GM19043 (cell line): ENCODE data around the gene TIPARP.
"Not testable (repeated sequence)": the region's sequence is repeated elsewhere in the genome, so short reads cannot be mapped to it uniquely, and the experiment has no call there.

Experiments used
- ATAC-seq: cut with Tn5 transposase; IDR thresholded peaks from one replicate; pipeline ENCODE4 v1.9.1; 2021; ENCODE audit warnings: low read depth; ENCODE audit not compliant: unreplicated experiment

Gene TIPARP

DNA sequence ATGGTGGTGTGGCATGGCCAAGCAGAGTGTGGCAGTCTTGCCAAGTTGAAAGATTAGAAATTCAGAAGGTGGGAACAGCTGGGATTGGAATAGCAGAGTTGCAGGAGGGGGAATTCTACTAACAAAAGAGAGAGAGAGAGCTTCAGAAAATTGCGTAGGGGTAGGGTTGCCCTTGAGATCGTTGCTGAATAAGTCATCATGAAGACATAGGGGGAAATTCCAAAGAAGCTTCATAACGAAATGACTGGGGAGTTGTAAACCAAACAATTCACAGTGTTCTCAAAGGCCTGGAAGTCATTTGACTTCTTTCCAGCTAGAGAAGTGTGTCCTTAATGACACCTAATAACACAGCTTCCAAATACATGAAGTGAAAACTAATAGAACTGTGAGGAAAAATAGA is 26.3 kb upstream of the TIPARP start:
- no peak for ATAC-seq

DNA sequence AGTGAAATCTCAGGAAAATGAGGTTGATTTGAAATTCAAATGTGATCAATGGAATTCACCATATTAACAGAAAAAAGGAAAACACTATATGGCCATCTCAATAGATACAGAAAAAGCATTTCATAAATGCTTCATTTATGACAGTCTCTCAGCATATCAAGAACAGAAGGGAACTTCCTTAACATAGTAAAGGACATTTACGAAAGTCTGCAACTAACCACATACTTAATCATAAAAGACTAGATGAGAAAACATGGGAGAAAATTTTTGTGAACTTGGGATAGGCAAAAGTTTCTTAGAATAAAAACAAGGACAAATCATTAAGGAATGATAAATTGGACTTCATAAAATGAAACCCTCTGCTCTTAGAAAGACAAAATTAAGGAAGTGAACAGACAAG is 24.7 kb upstream of the TIPARP start:
- no peak for ATAC-seq

DNA sequence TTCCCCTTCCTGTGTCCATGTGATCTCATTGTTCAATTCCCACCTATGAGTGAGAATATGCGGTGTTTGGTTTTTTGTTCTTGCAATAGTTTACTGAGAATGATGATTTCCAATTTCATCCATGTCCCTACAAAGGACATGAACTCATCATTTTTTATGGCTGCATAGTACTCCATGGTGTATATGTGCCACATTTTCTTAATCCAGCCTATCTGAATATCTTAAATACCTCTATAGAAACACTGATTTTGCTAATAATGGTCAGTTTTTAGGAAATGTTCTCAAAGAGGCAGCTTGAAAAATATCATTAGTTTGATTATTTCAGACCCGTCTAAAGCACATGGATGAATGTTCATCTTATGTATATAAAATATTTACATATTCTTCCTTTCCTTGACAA is 21.7 kb upstream of the TIPARP start:
- not testable (repeated sequence) for ATAC-seq

DNA sequence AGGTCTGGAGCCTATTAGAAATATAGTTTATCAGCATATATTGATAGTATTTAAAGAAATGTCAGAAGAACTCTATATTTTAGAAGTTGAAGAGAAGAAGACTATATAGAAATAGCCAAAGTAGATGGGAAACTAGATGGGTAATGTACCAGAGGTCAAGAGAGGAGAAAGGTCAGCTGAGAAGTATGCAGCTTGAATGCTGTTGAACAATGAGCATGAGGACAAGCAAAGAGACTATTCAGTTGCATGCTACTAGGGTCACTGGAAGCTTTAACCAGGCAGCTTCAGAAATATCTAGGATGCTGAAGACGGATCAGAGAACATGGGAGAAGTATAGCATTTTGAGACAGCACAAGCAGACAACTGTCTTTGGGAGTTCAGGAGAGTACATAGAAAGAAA is 19.6 kb upstream of the TIPARP start:
- ATAC-seq, result no peak

DNA sequence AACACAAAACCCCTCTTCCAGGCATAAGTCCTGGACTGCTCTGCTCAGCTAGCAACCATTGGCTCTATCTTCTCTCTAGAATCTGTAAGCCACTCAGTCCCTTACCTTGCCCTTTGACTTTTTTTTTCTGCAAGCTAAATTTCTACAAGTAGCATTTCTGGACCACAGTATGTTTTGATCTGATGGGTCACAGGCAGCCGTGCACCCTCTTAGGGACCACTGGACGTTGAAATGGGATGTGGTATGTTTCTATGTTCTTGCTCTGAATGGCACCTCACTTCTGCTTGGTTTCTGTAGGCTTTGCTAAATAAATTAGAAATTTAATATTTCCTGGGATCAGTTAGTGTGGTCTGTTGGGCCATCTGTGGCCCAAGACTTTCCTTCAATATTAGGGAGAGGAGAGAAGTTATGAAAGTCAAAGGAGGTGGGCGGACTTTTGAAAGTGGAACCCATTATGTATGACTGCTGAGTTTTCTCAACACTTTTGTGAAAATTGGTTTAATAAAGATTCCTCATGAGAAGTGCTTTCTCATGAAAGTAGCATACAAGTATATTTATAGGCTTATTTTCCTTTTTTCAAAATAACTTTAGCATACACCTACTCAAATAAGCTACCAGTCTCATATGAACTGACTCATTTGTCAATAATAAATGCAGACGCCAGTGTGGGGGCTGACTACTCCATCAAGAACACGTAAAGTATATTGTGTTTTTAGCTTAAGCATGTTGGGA is 18.4 kb upstream of the TIPARP start:
- no peak for ATAC-seq

DNA sequence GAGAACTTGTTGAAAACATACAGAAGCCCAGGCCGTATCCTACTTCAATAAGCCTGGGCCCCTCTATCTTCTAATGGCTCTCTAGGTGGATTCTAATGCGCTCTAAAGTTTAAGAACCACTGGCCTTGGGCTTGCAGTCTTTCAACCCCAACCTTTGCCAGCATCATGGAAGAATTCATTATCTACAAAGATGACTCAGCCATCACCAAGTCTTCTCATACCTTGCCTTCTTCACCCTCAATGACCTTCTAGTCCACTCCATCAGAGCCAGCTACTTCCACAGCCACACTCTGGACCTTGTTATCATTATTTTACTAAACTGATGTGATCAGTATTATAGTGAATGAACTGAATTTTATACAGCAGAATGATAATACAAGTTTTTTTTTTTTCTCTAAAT is 16.9 kb upstream of the TIPARP start:
- ATAC-seq, result no peak

DNA sequence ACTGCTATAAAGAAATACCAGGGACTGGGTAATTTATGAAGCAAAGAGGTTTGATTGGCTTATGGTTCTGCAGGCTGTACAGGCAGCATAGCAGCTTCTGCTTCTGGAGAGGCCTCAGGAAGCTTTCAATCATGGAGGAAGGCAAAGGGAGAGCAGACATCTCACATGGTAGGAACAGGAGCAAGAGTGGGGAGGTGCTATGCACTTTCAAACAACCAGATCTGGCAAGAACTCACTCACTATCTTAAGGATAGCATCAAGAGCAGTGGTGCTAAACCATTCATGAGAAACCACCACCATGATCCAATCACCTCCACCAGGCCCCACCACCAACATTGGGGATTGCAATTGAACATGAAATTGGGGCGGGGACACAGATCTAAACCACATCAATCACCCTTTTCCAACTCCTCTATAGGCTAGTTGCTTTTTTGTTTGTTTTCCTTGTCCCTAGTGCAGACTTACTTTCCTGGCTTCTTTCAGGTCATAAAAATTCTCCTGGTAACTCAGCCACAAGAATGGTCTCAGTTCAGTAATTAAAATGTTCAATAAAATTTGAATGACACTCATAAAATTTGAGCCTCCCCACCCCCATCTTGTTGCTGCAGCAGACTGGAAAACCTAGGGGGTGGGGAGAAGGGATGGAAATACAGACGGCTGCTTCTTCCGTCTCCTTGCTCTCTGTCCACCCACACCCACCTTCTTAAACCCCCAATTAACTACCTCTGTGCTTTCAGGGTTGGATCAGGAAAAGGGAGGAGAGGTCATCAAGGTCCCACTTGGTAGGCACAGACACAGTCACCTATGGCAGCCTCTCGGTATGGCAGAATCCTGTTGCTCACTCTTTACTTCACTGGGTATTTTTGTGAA is 16.3 kb upstream of the TIPARP start:
- no peak for ATAC-seq

DNA sequence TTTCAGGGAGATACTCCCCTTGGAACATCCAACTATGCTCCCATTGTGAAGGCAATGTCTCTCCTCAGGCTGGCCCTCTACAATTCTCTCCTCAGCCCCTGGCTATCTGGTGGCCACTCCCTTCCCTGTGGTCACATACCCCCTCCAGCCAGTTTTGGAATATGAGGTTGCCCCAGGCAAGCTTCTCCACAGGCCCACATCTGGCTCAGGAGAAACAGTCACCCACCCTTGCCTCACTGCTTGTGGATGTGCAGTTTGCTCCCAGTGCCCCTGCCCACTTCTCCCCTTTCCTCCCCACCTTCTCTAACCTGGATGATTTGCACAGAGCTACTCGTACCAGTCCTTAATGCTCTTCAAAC is 15.7 kb upstream of the TIPARP start:
- no peak for ATAC-seq

DNA sequence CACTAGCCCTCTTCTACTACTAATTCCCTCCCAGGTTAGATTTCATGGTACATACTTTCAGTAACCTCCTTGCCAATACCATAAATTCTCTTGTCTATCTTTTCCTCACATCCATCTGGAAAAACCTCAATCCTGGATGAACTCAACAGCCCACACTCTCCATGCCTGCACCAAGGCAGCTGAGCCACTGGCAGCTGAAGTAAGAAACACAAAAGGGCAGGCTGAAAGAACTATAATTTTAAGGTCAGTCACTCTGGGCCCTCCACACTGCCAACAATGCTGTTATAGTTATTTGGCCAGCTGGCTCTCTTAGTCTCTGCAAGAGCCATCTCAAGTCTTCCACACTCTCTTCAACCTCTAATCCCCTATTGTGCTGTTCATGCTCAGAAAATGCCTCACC is 15.1 kb upstream of the TIPARP start:
- no peak for ATAC-seq

DNA sequence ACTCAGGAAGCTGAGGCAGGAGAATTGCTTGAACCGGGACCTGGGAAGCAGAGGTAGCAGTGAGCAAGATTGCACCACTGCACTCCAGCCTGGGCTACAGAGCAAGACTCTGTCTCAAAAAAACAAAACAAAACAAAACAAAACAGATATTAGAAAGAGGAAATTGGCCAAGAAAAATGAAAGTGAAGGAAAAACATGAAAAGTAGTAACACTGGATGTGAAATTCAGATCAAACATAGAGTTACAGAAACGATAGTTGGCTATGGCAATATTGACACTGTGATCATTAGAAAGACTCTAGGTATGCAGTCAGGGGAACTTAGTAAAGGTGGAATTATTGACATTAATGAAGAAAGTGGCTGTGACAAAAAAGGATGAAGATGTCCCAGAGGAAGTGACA is 13.2 kb upstream of the TIPARP start:
- ATAC-seq, result peak; percentile 37

DNA sequence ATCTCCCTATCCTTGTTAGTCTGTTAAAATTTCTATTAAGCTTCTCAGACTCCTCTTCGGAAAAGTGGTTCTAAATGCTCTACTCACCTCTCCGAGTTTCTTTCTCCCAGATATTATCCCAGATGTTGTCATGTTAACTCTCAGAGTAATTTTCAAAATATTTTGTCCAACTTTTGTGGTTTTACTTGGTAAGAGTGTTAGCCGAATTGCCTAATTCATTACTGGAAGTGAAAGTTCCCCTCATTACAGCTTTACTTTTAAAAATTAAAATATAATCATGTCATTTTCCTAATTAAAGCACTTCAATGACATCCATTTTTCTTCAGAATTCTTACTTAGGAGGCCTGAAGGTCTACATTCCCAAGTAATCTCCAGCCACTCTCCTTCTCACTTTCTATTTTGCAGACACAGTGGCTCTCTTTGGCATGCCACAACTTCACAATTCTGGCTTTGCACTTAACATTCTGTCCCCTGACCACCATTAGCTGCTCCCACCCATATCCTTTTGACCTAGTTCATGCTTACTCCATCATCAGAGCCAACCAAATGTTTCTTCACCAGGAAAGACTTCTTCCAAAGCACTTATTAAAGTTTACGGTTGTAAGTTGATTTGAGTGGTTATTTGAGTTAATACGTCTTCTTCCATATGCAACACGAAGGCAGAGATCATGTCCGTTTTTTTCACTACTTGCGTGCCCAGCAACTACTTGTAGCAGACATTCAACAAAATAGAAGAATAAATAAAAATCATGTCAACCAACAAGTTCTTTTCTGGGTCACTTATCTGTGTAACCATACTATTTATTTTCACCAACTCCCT is 10.2 kb upstream of the TIPARP start:
- ATAC-seq, result no peak

DNA sequence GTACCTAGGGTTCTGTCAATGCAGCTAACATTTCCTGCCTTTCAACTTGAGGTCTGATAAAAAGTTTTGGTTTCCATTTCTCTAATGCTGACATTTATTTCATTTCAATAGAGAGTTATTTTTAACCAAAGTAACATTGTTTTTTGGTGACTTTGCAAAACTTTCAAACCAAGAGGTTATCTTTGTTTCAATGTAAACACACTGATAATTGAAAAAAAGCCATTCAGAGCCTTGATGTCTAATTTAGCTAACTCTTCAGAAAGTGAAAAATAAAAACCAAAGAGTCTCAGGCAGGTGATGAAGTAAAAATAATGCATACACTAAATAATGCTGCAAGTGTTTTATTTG is 9.6 kb upstream of the TIPARP start:
- ATAC-seq, result peak; percentile 62

DNA sequence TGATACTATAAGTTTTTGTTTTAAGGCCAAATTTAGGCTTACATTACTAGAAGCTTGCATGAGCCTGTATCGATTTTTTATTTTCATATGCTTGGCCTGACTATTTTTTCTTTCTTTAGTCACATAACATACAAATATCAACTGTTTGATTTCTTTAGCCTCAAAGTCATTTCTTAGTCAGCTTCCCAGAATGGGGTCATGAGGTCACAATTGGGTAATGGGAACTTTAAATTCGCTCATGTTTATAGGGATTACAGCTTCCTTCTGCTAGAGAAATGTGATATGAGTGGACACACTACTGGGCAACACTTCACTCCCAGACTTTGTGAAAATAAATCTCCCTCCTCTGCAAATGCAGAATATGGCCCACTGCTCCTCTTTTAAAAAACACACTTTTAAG is 9.1 kb upstream of the TIPARP start:
- no peak for ATAC-seq

DNA sequence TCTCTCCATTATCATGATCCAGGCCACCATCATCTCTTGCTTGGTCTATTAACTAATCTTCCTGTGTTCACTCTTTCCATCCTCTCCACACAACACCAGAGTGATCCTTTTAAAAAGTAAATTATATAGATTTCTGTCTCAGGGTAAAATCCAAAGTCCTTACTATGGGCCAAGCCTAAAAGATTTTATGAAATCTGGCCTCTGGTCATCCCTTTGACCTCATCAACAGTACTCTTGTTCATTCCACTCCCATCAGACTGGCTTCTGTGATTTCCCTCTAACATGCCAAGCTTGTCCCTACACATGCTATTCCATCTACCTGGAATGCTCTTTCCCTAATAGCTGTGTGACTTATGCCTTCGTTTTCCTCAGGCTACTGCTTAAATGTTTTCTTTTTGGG is 8.3 kb upstream of the TIPARP start:
- ATAC-seq, result no peak

DNA sequence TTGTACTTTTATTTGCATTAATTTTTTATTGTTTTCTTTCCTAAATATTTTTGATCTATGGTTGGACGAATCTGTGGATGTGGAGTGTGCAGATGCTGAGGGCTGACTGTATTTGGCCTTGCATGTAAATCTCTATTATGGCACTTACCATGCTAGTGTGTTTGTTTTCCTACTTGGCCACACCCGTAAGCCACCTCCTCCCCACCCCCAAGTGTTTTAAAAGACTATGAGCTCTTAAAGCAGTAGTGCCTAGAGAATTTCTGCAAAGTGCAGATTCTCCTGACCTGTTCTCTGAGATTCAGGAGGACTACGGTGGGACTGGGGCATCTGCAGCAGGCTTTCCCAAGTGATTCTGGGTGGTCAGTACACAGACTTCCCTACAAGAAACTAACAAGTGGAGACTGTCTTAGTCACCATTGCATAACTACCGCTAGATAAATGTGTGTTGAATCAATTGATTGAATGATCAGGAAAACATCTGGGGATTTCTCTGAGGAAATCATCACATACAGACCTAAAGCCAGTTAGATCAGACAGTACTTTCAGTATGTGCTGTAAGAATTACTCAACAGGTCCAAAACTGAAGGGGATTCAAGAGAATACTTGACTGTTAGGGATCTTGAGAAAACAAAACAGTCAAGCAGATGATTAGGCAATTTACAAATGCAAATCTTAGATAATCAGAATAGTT is 6.2 kb upstream of the TIPARP start:
- ATAC-seq, result no peak

DNA sequence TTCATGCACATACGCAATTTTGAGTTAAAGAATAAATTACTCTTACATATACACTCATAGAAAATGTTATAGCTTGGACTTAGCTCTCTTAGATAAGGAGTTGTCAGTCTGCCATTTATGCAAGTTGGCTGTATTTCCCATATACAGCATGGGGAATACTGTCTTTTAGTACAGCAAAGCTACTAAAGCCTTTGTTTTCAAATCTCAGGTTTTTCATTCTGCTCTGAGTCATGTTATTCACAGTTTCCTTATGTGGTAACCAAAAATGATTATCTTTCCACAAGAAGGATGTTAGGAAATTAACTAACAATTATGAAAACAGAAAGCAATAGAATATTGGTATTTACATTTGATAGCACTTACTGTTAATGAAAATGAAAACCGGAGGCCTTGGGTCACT is 4.3 kb upstream of the TIPARP start:
- ATAC-seq, result no peak

DNA sequence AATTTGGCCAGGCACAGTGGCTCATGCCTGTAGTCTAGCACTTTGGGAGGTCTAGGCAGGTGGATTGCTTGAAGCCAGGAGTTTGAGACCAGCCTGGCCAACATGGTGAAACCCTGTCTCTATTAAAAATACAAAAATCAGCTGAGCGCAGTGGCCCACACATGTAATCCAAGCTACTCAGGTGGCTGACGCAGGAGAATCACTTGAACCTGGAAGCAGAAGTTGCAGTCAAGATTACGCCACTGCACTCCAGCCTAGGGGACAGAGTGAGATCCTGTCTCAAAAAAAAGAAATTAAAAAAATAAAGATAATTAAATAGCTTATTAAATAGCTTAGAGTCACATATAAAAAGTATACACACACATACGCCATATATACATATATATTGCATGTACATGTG is 3.7 kb upstream of the TIPARP start:
- no peak for ATAC-seq

DNA sequence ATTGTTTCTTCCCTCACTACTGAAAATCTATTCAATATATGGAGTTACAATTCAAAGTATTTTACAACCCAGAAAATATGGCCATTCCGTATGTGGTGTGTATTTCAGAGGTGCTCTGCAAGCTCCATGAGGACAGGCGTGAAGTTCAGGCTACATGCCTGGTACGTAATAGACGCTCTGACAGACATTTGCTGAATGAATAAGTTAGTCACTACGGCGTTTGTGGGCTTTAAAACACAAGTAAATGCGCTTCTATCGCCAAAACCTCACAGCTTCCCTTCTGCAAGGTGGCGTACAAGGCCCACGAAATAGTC is 701 bp upstream of the TIPARP start:
- ATAC-seq, result no peak

DNA sequence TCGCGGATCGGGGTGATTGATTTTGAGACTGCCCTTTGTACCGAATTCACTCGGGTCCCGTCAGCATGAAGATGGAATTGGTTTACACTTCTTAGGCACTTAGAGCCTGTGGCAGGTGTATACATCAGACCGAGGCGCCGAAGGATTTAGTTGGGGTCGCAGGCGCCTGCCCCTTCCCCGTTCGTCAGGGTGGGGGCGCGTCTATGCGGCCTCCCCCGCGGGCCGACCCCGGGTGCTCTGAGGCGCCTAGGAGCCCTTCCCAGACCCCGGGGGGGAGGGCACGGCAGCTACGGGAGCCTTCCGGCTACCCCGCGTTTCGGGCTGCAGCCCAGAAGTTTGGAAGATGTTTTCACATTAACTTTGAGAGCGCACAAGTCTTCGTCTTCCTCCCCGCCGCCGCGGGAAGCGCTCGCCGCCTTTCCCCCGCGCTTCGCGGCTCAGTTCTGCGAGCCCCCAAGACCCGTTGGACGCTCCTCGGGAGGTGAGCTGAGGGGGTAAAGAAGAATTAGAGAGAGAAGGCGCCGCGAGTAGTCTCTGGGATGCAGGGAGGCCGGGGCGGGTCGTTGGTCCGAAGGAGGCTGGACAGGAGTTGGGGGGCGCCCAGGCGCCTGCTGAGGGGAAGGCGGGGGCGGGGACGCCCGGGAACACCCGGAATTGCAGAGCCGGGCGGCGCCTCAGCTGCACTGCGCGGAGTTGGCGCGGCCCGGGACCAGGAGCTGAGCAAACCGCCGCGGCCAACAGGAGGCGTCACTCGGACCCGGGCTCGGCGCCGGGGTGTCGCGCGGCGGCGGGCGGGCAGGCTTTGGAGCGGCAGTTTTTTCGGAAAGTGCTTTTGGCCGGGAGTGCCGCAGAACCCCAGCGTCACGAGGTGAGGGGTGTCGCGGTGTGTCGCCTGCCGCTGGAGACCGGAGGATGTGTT is 780 bp downstream of the TIPARP start:
- ATAC-seq, result no peak
